ENCODE measurements around the gene DERL2. TPM values are rescaled to one million over a fixed set of nuclear protein-coding genes. Genes with fewer than 3 reads are reported as not detected.

The DERL2 gene
- total RNA-seq, 4 donors from 2014 or later = 21.1 to 50.1 (median 25.7) TPM

DNA sequence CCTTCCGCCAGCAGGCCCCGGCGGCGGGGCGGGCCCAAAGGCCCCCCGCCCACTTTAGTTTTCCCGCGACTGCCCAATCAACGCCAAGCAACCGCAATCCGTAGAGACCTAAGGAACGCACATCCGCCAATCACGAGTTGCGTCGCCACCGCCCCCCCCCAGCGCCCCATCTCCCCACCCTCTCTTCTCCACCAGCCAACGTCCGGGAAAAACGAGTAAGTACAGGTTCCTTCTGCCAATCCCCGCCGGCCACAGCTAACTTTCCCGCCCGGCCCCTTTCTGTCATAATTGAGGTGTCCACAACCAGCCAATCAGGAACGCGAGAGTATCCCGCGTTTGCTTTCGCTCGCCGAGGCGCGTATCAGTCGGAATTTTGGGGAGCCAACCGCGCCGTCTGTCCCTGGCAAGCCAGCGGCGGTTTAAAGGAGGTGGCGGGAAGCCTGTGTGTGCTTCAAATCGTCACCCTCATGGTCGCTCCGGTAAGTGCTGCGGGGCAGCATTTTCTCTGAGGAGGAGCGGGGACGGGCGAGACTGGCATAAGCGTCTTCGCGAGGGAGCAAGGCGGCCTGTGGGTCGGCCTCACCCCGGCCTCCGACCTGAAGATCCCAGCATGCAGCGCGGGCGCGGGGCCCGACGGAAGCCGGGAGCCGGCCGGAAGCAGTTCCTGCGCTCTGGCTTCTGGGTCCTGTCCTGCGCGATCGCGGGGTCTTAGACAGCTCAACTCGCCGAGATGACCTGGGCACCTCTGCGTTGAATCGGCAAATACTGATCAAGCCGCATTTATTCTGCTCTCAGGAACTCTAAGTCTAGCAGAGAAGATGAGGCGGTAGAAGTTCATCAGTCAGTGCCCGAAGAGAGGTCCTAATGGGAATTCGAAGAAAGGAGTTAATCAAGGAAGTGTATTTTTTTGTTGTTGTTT lies 487 bp upstream of the DERL2 start, which contains the start of gene MIS12:
TSS of gene MIS12 (plus strand) at position 361 of the 919 bp plus-strand sequence. CDS start 2,297 bp downstream, outside the sequence.
- intact Hi-C loops (cut with DNase I; ENCODE audit: low total_unique reads) = no loop called here
- WGBS, 2 donors = 0% methylated on average over 52 to 71 of the region's 77 CpGs

DNA sequence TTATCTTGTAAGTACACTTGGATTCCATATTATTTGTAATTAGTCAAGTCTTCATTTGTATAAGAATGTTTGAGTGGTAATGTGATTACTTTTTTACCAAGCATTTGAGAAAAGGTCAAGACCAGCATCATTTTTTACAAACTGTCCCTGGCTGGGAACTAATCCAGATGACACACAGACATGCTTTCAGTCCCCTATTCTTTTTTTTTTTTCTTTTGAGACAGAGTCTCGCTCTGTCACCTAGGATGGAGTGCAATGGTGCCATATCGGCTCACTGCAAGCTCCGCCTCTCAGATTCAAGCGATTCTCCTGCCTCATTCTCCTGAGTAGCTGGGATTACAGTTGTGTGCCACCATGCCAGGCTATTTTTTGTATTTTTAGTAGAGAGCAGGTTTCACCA lies 4.5 kb downstream of the DERL2 start:
- TF ChIP-seq POLR2A (IDR thresholded peaks at IDR 0.05) = no peak
- TF ChIP-seq, protein P1, sequence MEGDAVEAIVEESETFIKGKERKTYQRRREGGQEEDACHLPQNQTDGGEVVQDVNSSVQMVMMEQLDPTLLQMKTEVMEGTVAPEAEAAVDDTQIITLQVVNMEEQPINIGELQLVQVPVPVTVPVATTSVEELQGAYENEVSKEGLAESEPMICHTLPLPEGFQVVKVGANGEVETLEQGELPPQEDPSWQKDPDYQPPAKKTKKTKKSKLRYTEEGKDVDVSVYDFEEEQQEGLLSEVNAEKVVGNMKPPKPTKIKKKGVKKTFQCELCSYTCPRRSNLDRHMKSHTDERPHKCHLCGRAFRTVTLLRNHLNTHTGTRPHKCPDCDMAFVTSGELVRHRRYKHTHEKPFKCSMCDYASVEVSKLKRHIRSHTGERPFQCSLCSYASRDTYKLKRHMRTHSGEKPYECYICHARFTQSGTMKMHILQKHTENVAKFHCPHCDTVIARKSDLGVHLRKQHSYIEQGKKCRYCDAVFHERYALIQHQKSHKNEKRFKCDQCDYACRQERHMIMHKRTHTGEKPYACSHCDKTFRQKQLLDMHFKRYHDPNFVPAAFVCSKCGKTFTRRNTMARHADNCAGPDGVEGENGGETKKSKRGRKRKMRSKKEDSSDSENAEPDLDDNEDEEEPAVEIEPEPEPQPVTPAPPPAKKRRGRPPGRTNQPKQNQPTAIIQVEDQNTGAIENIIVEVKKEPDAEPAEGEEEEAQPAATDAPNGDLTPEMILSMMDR (IDR thresholded peaks at IDR 0.05) = no peak
- no peak for DNase-seq (ENCODE audit: low spot score in 2 of 2)
- intact Hi-C loops (cut with DNase I; ENCODE audit: low total_unique reads) = no loop called here
- no peak overlapping the region for H3K4me3 ChIP-seq (ENCODE audit: low read depth, poor library complexity, severe bottlenecking)
- WGBS, 2 donors = 89 to 98% methylated on average over 4 of the region's 4 CpGs

More for the DNA sequence above, 487 bp upstream of the DERL2 start, which contains the start of gene MIS12:
- H3K4me3 ChIP-seq (ENCODE audit: low read depth, poor library complexity, severe bottlenecking) = peak within 1 kb of the TSS; percentile 92
- DNase-seq (ENCODE audit: low spot score in 2 of 2) = peak; percentile 99 to 100
- no peak for TF ChIP-seq POLR2A (IDR thresholded peaks at IDR 0.05)
- TF ChIP-seq, protein P1 (IDR thresholded peaks at IDR 0.05) = no peak

DNA sequence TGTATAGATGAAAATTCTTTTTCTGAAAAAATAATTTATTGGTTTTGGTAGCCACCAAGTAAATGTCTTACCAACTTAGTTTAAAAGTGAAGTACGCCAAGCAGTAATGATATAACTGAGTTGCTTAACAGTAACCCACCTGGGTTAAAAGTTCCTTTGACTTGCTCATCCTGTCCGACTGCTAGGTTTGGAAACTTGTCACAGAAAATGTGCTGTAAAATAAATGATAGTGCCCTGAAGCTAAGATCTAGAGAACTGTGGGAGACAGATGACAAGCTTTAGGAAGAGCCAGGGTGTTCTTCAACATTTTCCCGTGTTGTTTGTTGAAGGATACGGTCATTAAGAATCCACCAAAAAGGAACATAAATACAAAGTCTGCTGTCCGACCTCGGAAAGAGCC lies 5.0 kb downstream of the DERL2 start:
- TF ChIP-seq, protein P1 (IDR thresholded peaks at IDR 0.05) = no peak
- TF ChIP-seq POLR2A (IDR thresholded peaks at IDR 0.05) = no peak
- no peak for DNase-seq (ENCODE audit: low spot score in 2 of 2)
- WGBS, 2 donors = 57 to 63% methylated on average over 6 of the region's 6 CpGs
- intact Hi-C loops (cut with DNase I; ENCODE audit: low total_unique reads) = no loop called here
- no peak overlapping the region for H3K4me3 ChIP-seq (ENCODE audit: low read depth, poor library complexity, severe bottlenecking)

DNA sequence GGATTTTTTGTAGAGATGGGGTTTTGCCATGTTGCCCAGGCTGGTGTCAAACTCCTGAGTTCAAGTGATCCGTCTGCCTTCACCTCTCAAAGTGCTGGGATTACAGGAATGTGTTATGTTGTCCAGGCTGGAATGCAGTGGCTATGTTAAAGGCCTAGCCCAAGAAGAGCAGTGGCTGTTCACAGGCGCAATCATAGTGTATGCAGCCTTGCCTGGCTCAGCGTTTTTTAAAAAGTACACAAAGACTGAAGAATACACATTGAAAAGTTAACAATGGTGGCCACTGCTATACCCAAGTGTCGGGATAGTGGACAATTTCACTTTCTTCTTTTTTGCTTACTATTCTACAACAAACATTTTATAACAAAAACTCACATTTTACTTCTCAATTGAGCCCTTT lies 7.0 kb downstream of the DERL2 start:
- H3K4me3 ChIP-seq (ENCODE audit: low read depth, poor library complexity, severe bottlenecking) = no peak overlapping the region
- DNase-seq (ENCODE audit: low spot score in 2 of 2) = peak in 1 of 2 donors; percentile 53
- TF ChIP-seq POLR2A (IDR thresholded peaks at IDR 0.05) = no peak
- TF ChIP-seq, protein P1 (IDR thresholded peaks at IDR 0.05) = no peak
- WGBS, 2 donors = 91 to 93% methylated on average over 4 of the region's 4 CpGs
- intact Hi-C loops (cut with DNase I; ENCODE audit: low total_unique reads) = no loop called here

DNA sequence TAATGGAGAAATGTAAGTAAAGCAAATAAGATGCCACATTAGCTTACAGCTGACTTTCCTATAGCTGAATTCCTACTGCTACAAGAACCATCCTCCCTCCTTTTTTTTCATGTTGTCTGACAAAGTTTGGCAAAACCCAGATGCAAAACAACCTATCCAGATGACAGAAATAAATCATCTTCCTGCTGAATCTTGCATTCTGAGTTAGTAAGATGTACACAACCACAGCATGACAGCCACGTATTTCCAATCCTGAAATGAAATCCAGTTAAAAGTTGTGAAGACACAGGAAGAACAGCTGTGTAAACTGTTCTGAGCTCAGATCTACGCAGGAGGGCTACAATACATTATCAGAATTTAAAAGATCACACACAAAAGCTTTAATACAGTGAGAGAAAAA lies 12.1 kb downstream of the DERL2 start:
- DNase-seq (ENCODE audit: low spot score in 2 of 2) = no peak

More for the DNA sequence above, 12.1 kb downstream of the DERL2 start:
- H3K4me3 ChIP-seq (ENCODE audit: low read depth, poor library complexity, severe bottlenecking) = no peak overlapping the region
- TF ChIP-seq, protein P1 (IDR thresholded peaks at IDR 0.05) = no peak
- no peak for TF ChIP-seq POLR2A (IDR thresholded peaks at IDR 0.05)
- WGBS, 2 donors = 84 to 91% methylated on average over 2 of the region's 2 CpGs
- intact Hi-C loops (cut with DNase I; ENCODE audit: low total_unique reads) = no loop called here

All from lower leg skin (tissue), 4 donors.